ENCODE measurements around the gene AFF3.

Gene AFF3

GRCh38 chr2:99622534-99622933 is 519.9 kb downstream of the AFF3 start (continued):
- TF ChIP-seq TSHZ2 (CRISPR knock-in tag; IDR thresholded peaks at IDR 0.05) (no peak), ESRRG (CRISPR knock-in tag; IDR thresholded peaks at IDR 0.05) (no peak), ZNF565 (CRISPR knock-in tag; conservative IDR thresholded peaks at IDR 0.05; ENCODE audit: low read depth) (no peak), PPARA (CRISPR knock-in tag; IDR thresholded peaks at IDR 0.05; ENCODE audit: borderline replicate concordance) (no peak), OSR1 (CRISPR knock-in tag; IDR thresholded peaks at IDR 0.05) (no peak), RARB (CRISPR knock-in tag; IDR thresholded peaks at IDR 0.05) (no peak)

GRCh38 chr2:99621774-99622173 is 520.6 kb downstream of the AFF3 start:
- ATAC-seq: no peak
- TF ChIP-seq ZFP30 (CRISPR knock-in tag; IDR thresholded peaks at IDR 0.05) (no peak), PPARA (CRISPR knock-in tag; IDR thresholded peaks at IDR 0.05; ENCODE audit: borderline replicate concordance) (no peak), GLIS3 (CRISPR knock-in tag; IDR thresholded peaks at IDR 0.05) (no peak), TCF4 (CRISPR knock-in tag; IDR thresholded peaks at IDR 0.05; ENCODE audit: borderline replicate concordance) (no peak), ZFP3 (CRISPR knock-in tag; IDR thresholded peaks at IDR 0.05) (no peak), ZC3H10 (CRISPR knock-in tag; IDR thresholded peaks at IDR 0.05) (no peak), OSR1 (CRISPR knock-in tag; IDR thresholded peaks at IDR 0.05) (no peak), TOX (CRISPR knock-in tag; IDR thresholded peaks at IDR 0.05; ENCODE audit: borderline replicate concordance) (no peak), RARB (CRISPR knock-in tag; IDR thresholded peaks at IDR 0.05) (no peak), TSHZ2 (CRISPR knock-in tag; IDR thresholded peaks at IDR 0.05) (no peak), ARNTL (CRISPR knock-in tag; IDR thresholded peaks at IDR 0.05; ENCODE audit: borderline replicate concordance, low read depth) (no peak)
- TF ChIP-seq, protein P1, sequence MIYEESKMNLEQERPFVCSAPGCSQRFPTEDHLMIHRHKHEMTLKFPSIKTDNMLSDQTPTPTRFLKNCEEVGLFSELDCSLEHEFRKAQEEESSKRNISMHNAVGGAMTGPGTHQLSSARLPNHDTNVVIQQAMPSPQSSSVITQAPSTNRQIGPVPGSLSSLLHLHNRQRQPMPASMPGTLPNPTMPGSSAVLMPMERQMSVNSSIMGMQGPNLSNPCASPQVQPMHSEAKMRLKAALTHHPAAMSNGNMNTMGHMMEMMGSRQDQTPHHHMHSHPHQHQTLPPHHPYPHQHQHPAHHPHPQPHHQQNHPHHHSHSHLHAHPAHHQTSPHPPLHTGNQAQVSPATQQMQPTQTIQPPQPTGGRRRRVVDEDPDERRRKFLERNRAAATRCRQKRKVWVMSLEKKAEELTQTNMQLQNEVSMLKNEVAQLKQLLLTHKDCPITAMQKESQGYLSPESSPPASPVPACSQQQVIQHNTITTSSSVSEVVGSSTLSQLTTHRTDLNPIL (CRISPR knock-in tag; IDR thresholded peaks at IDR 0.05; ENCODE audit: low read depth): no peak
- TF ChIP-seq, protein P2, sequence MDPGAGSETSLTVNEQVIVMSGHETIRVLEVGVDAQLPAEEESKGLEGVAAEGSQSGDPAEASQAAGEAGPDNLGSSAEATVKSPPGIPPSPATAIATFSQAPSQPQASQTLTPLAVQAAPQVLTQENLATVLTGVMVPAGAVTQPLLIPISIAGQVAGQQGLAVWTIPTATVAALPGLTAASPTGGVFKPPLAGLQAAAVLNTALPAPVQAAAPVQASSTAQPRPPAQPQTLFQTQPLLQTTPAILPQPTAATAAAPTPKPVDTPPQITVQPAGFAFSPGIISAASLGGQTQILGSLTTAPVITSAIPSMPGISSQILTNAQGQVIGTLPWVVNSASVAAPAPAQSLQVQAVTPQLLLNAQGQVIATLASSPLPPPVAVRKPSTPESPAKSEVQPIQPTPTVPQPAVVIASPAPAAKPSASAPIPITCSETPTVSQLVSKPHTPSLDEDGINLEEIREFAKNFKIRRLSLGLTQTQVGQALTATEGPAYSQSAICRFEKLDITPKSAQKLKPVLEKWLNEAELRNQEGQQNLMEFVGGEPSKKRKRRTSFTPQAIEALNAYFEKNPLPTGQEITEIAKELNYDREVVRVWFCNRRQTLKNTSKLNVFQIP (CRISPR knock-in tag; IDR thresholded peaks at IDR 0.05; ENCODE audit: borderline replicate concordance, low read depth): no peak

DNA sequence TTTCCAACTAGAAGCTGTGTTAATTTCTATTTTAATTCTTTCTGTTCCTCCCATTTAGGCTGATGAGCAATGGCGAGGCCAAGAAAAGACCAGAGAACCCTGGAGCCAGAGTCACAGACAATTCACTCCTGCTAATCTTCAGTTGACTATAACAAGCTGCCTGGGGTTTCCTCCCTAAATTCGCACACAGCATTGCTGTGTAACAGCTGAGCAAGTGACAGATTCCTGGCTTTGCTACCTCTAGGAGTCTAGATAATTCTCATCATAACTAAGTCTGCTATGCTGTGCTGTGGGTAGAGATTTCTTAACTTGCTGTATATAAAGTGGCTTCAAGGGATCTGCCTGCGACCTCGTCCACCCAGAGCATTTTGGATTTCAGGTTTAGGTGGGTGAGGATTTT is 521.3 kb downstream of the AFF3 start:
- TF ChIP-seq, protein P2 (CRISPR knock-in tag; IDR thresholded peaks at IDR 0.05; ENCODE audit: borderline replicate concordance, low read depth): no peak
- TF ChIP-seq ZFP3 (CRISPR knock-in tag; IDR thresholded peaks at IDR 0.05) (no peak), CSDC2 (CRISPR knock-in tag; IDR thresholded peaks at IDR 0.05) (no peak)
- no peak for ATAC-seq

DNA sequence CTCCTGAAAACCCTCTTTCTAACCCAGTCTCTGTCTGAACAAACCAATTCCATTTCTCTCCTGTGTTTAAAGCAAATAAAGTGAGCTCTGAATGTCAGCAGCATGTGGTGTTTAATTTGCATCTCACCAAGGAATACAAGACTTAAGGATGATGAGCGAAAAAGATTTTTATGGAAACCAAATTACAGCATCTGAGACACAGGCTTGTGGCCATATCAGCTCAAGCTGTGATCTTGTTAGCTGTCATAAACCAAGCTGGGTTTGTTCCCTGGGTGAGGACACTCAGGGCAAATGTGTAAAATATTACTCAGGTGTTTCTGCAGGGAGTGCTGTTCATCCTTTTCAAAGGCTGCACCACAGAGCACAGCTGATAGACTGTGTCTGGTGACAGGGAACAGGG is 523.2 kb downstream of the AFF3 start:
- no peak for TF ChIP-seq PATZ1 (CRISPR knock-in tag; IDR thresholded peaks at IDR 0.05; ENCODE audit: borderline replicate concordance)
- TF ChIP-seq TSHZ2 (CRISPR knock-in tag; IDR thresholded peaks at IDR 0.05): no peak
- no peak for TF ChIP-seq PPARA (CRISPR knock-in tag; IDR thresholded peaks at IDR 0.05; ENCODE audit: borderline replicate concordance)
- TF ChIP-seq BACH2 (CRISPR knock-in tag; IDR thresholded peaks at IDR 0.05; ENCODE audit: borderline replicate concordance): no peak
- no peak for TF ChIP-seq ARNTL (CRISPR knock-in tag; IDR thresholded peaks at IDR 0.05; ENCODE audit: borderline replicate concordance, low read depth)
- no peak for TF ChIP-seq RARB (CRISPR knock-in tag; IDR thresholded peaks at IDR 0.05)
- no peak for TF ChIP-seq ZNF565 (CRISPR knock-in tag; conservative IDR thresholded peaks at IDR 0.05; ENCODE audit: low read depth)
- no peak for TF ChIP-seq OSR1 (CRISPR knock-in tag; IDR thresholded peaks at IDR 0.05)
- no peak for TF ChIP-seq ZNF8 (CRISPR knock-in tag; IDR thresholded peaks at IDR 0.05)
- no peak for TF ChIP-seq ISL1 (CRISPR knock-in tag; IDR thresholded peaks at IDR 0.05)
- TF ChIP-seq ZFP30 (CRISPR knock-in tag; IDR thresholded peaks at IDR 0.05): no peak
- ATAC-seq: no peak

All from SK-N-SH treated with all-trans-retinoic acid at 6 μM for 48 hours (cell line).